ENCODE results near the gene ABHD17A. TPM values are rescaled to one million over a fixed set of nuclear protein-coding genes. Genes with fewer than 3 reads are reported as not detected.
A peak's percentile ranks its signal among the peaks of the same experiment; 100 is the strongest.

The ABHD17A gene
- total RNA-seq, 1 experiment from 2014 or later, result 60.7 TPM

DNA sequence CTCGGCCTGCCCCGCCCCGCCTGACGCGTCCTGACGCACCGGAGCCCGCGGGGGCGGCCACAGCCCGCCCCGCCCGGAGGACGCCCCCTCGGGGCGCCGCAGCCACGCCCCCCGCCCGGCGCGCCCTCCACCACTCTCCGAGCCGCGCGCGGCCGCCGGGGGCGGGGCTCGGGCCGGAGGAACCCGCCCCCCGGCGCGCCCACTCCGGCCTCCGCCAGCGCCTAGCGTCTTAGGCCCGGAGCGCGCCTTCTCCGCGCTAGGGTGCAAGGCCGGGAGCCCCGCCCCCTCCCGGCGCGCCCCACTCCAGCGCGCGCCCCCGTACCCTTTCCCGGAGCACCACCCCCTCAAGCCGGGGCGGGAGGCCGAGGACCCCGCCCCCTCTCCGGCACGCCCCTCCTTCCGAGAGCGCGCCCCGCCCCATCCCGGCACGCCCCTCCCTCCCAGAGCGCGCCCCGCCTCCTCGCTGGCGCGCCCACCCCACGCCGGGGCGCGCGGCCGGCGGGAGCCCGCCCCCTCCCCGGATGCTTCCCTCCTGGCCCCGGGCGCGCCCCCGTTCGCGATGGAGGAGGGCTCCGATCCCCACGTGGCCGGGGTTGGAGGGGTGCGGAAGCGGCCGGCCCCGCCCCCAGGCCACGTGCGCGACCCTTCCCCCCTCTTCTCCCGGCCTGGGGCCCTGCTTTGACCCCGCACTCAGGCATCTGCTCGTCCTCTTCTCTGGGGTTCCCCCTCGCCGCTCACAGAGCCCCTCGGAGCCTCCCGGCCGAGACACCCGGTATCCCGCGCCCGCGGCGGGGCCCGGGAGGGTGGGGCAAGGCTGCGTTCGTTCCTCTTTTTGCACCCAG, 21.4 kb downstream of the ABHD17A start (continued):
- TF ChIP-seq, protein P1, sequence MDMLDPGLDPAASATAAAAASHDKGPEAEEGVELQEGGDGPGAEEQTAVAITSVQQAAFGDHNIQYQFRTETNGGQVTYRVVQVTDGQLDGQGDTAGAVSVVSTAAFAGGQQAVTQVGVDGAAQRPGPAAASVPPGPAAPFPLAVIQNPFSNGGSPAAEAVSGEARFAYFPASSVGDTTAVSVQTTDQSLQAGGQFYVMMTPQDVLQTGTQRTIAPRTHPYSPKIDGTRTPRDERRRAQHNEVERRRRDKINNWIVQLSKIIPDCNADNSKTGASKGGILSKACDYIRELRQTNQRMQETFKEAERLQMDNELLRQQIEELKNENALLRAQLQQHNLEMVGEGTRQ (CRISPR knock-in tag; IDR thresholded peaks at IDR 0.05), result peak; percentile 93
- TF ChIP-seq JUN (CRISPR knock-in tag; IDR thresholded peaks at IDR 0.05) (0 out of 2 replicates have a peak, but pooled peaks have one; percentile 54), ZNF512 (CRISPR knock-in tag; IDR thresholded peaks at IDR 0.05; ENCODE audit: borderline replicate concordance) (no peak), FOXK1 (CRISPR knock-in tag; IDR thresholded peaks at IDR 0.05) (peak; percentile 79), RORB (CRISPR knock-in tag; IDR thresholded peaks at IDR 0.05) (no peak)
- TF ChIP-seq, protein P2, sequence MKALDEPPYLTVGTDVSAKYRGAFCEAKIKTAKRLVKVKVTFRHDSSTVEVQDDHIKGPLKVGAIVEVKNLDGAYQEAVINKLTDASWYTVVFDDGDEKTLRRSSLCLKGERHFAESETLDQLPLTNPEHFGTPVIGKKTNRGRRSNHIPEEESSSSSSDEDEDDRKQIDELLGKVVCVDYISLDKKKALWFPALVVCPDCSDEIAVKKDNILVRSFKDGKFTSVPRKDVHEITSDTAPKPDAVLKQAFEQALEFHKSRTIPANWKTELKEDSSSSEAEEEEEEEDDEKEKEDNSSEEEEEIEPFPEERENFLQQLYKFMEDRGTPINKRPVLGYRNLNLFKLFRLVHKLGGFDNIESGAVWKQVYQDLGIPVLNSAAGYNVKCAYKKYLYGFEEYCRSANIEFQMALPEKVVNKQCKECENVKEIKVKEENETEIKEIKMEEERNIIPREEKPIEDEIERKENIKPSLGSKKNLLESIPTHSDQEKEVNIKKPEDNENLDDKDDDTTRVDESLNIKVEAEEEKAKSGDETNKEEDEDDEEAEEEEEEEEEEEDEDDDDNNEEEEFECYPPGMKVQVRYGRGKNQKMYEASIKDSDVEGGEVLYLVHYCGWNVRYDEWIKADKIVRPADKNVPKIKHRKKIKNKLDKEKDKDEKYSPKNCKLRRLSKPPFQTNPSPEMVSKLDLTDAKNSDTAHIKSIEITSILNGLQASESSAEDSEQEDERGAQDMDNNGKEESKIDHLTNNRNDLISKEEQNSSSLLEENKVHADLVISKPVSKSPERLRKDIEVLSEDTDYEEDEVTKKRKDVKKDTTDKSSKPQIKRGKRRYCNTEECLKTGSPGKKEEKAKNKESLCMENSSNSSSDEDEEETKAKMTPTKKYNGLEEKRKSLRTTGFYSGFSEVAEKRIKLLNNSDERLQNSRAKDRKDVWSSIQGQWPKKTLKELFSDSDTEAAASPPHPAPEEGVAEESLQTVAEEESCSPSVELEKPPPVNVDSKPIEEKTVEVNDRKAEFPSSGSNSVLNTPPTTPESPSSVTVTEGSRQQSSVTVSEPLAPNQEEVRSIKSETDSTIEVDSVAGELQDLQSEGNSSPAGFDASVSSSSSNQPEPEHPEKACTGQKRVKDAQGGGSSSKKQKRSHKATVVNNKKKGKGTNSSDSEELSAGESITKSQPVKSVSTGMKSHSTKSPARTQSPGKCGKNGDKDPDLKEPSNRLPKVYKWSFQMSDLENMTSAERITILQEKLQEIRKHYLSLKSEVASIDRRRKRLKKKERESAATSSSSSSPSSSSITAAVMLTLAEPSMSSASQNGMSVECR (CRISPR knock-in tag; IDR thresholded peaks at IDR 0.05; ENCODE audit: borderline replicate concordance), result peak; percentile 87; the same call in 1 of the 2 replicates
- TF ChIP-seq, protein P3, sequence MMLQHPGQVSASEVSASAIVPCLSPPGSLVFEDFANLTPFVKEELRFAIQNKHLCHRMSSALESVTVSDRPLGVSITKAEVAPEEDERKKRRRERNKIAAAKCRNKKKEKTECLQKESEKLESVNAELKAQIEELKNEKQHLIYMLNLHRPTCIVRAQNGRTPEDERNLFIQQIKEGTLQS (CRISPR knock-in tag; conservative IDR thresholded peaks at IDR 0.05), result no peak

GRCh38 chr19:1863328-1863637, 22.0 kb downstream of the ABHD17A start, which contains the start of gene KLF16:
Gene KLF16 (minus strand): TSS chr19:1863579. CDS start chr19:1863497, 82 bp downstream.
- no peaks in the 10 kb centered on the region for H3K36me3 Mint-ChIP-seq
- ChIA-PET CTCF (no interaction called here), POLR2A (no interaction called here)
- no peak for ATAC-seq
- DNase-seq (ENCODE audit: low spot score), result no peak
- H3K27me3 Mint-ChIP-seq (ENCODE audit: low read depth), result peaks cover 11% of the 10 kb centered on the region
- no peak for TF ChIP-seq RELA (CRISPR knock-in tag; IDR thresholded peaks at IDR 0.05; ENCODE audit: borderline replicate concordance)
- 0 out of 2 replicates have a peak, but pooled peaks have one; percentile 54 for TF ChIP-seq TCF7 (CRISPR knock-in tag; IDR thresholded peaks at IDR 0.05; ENCODE audit: low read depth)
- TF ChIP-seq KAT7 (CRISPR knock-in tag; IDR thresholded peaks at IDR 0.05; ENCODE audit: borderline replicate concordance), result 0 out of 2 replicates have a peak, but pooled peaks have one; percentile 58
- TF ChIP-seq FOXP1 (CRISPR knock-in tag; IDR thresholded peaks at IDR 0.05; ENCODE audit: borderline replicate concordance), result 0 out of 2 replicates have a peak, but pooled peaks have one; percentile 7
- H3K27ac Mint-ChIP-seq, result no peak within 1 kb of the TSS
- peak within 1 kb of the TSS; percentile 84 for H3K4me3 Mint-ChIP-seq
- peaks cover 24% of the 10 kb centered on the region for H3K4me1 Mint-ChIP-seq
- no peaks in the 10 kb centered on the region for H3K9me3 Mint-ChIP-seq

DNA sequence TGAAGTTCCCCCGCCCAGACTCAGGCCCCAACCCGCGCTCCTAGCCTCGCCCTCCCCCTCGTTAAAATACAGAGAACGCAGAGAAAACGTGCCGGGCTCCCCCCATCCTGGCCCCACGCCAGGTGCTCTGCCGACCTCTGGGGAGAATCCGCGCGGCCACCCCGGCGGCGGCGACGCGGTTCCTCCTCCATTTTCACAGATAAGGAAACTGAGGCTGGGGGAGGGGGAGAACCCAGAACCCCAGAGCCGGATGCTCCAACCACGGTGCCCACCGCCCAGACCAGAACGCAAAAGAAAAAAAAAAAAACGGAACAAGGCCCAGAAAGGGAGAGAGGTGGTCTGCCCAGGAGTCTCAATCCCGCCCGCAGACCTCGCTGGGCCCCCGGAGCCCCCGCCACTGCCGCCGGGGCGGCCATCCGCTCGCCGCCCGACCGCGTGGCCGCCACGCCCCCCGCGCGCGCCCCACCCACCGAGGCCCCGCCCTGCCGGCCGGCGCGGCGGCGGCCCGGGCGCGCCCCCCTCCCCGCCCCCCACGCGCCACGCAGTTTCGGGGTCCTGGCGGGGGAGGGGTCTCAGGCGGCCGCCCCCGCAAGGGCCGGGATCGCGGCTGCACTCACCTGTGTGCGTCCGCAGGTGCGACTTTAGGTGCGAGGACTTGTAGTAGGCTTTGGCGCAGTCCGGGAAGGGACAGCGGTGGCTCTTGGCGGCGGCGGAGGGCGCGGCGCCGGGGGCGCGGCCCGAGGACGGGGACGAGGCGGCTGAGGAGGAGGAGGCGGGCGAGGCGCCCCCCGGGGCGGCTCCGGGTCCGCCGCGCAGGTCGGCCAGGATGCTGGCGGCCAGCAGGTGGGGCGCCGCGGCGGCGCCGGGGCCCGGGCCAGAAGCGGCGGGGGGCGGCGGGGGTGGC, 22.6 kb downstream of the ABHD17A start:
- CTCF ChIA-PET, result no interaction called here
- ATAC-seq, result no peak

More for the DNA sequence above, 22.6 kb downstream of the ABHD17A start:
- no peaks in the 10 kb centered on the region for H3K36me3 Mint-ChIP-seq
- no peak overlapping the region for H3K27ac Mint-ChIP-seq
- H3K9me3 Mint-ChIP-seq, result no peaks in the 10 kb centered on the region
- peak; percentile 64 for DNase-seq (ENCODE audit: low spot score)
- TF ChIP-seq ZNF219 (CRISPR knock-in tag; IDR thresholded peaks at IDR 0.05; ENCODE audit: borderline replicate concordance) (no peak), ZNF232 (CRISPR knock-in tag; IDR thresholded peaks at IDR 0.05) (no peak), FOXJ3 (CRISPR knock-in tag; IDR thresholded peaks at IDR 0.05; ENCODE audit: borderline replicate concordance) (no peak), TP53 (CRISPR knock-in tag; IDR thresholded peaks at IDR 0.05) (no peak), ELF4 (CRISPR knock-in tag; IDR thresholded peaks at IDR 0.05; ENCODE audit: low read depth) (no peak), FOXP1 (CRISPR knock-in tag; IDR thresholded peaks at IDR 0.05; ENCODE audit: borderline replicate concordance) (0 out of 2 replicates have a peak, but pooled peaks have one; percentile 5), MYBL2 (CRISPR knock-in tag; IDR thresholded peaks at IDR 0.05) (no peak)
- TF ChIP-seq, protein P1 (CRISPR knock-in tag; IDR thresholded peaks at IDR 0.05), result no peak; the same call in 1 of the 2 replicates
- H3K4me1 Mint-ChIP-seq, result peaks cover 26% of the 10 kb centered on the region
- POLR2A ChIA-PET, result no interaction called here
- H3K4me3 Mint-ChIP-seq, result peak overlapping the region; percentile 84
- peaks cover 11% of the 10 kb centered on the region for H3K27me3 Mint-ChIP-seq (ENCODE audit: low read depth)
